ENCODE results near the gene CACNA1C. TPM values are rescaled to one million over a fixed set of nuclear protein-coding genes. Genes with fewer than 3 reads are reported as not detected.

Gene CACNA1C
- total and polyA plus RNA-seq, 10 of the 15 experiments (the other 5 are each of a cell fraction or from before 2014, with no cell fraction given): under 0.01 to 0.15 (median 0.09) TPM; not detected in 5

- TF ChIP-seq PRDM15 (CRISPR knock-in tag; IDR thresholded peaks at IDR 0.05): no peak
- TF ChIP-seq NFXL1 (IDR thresholded peaks at IDR 0.05; ENCODE audit: borderline replicate concordance): no peak
- no peak for TF ChIP-seq TAF1 (IDR thresholded peaks at IDR 0.05; ENCODE audit: borderline replicate concordance, low read depth, low read length)
- no peak for TF ChIP-seq HDAC6 (IDR thresholded peaks at IDR 0.05; ENCODE audit: unreplicated experiment)
- no peak for TF ChIP-seq POLR2AphosphoS2 (IDR thresholded peaks at IDR 0.05; ENCODE audit: low read depth, low read length)
- no peak for TF ChIP-seq CREB1 (IDR thresholded peaks at IDR 0.05; ENCODE audit: low read depth)
- TF ChIP-seq REST (IDR thresholded peaks at IDR 0.05; ENCODE audit: low read depth, low read length): no peak
- TF ChIP-seq BCL3 (IDR thresholded peaks at IDR 0.05; ENCODE audit: borderline replicate concordance, insufficient read depth, low read depth, low read length, poor library complexity, severe bottlenecking): no peak
- no peak for TF ChIP-seq YBX1 (IDR thresholded peaks at IDR 0.05)
Measured at GRCh38 chr12:2355604-2356003, 302.8 kb downstream of the CACNA1C start (continued).

Data from GM12878 (cell line).